NK-92 (cell line): ENCODE results near the gene OR14C36.
"Not testable (repeated sequence)": the region's sequence is repeated elsewhere in the genome, so short reads cannot be mapped to it uniquely, and the experiment has no call there.

Source experiments
- DNase-seq: peaks from one replicate; lab custom pipeline; 2025; ENCODE audit not compliant: unreplicated experiment; lab: John Stamatoyannopoulos, UW

Gene OR14C36

GRCh38 chr1:248348475-248348874 is at the start of gene OR14C36:
OR14C36 (plus strand) TSS chr1:248348775; CDS start chr1:248348775, 0 bp downstream.
- DNase-seq, result no peak

GRCh38 chr1:248303324-248303723 is 45.3 kb upstream of the OR14C36 start, which contains the start of gene OR2T12:
OR2T12 (minus strand) TSS chr1:248303424; CDS start chr1:248295578, 7,846 bp downstream.
- DNase-seq, result no peak

- not testable (repeated sequence) for DNase-seq
Observed at GRCh38 chr1:248305672-248306071, 42.9 kb upstream of the OR14C36 start.

- no peak for DNase-seq
Observed at GRCh38 chr1:248306103-248306502, 42.5 kb upstream of the OR14C36 start.

- not testable (repeated sequence) for DNase-seq
Observed at GRCh38 chr1:248306740-248307139, 41.8 kb upstream of the OR14C36 start.

- no peak for DNase-seq
Observed at GRCh38 chr1:248316796-248317195, 31.8 kb upstream of the OR14C36 start.

GRCh38 chr1:248324468-248324867 is 24.1 kb upstream of the OR14C36 start, which contains the start of gene OR2M7:
OR2M7 (minus strand) TSS chr1:248324568; CDS start chr1:248324568, 0 bp downstream.
- DNase-seq, result no peak

GRCh38 chr1:248343451-248343850 is 5.1 kb upstream of the OR14C36 start:
- DNase-seq, result no peak

GRCh38 chr1:248359415-248359814 is 10.8 kb downstream of the OR14C36 start:
- no peak for DNase-seq

- DNase-seq, result no peak
Observed at GRCh38 chr1:248361121-248361715, 12.6 kb downstream of the OR14C36 start, which contains the start of gene OR2T4. OR2T4 (plus strand) TSS chr1:248361665; CDS start chr1:248361665, 0 bp downstream.

GRCh38 chr1:248366609-248367008 is 18.0 kb downstream of the OR14C36 start:
- DNase-seq, result no peak

GRCh38 chr1:248372394-248372793 is 23.8 kb downstream of the OR14C36 start:
- no peak for DNase-seq

- no peak for DNase-seq
Observed at GRCh38 chr1:248373761-248374160, 25.2 kb downstream of the OR14C36 start.

- DNase-seq, result no peak
Observed at GRCh38 chr1:248375446-248375845, 26.9 kb downstream of the OR14C36 start, which contains the start of gene OR2T6. OR2T6 (plus strand) TSS chr1:248375746; CDS start chr1:248387609, 11,863 bp downstream.

GRCh38 chr1:248376916-248377315 is 28.3 kb downstream of the OR14C36 start:
- DNase-seq, result no peak

GRCh38 chr1:248380854-248381253 is 32.3 kb downstream of the OR14C36 start:
- DNase-seq, result no peak

- DNase-seq, result no peak
Observed at GRCh38 chr1:248388426-248388825, 39.9 kb downstream of the OR14C36 start.

- no peak for DNase-seq
Observed at GRCh38 chr1:248393050-248393449, 44.5 kb downstream of the OR14C36 start.
